DND-41 (cell line): ENCODE results near the gene MIPEP.

Experiments
- ATAC-seq: fragments of 200-7000 bp; cut with Tn5 transposase; 3 replicates; pipeline ENCODE4 v1.9.1; 2021; ENCODE audit warnings: low read depth; ENCODE audit not compliant: insufficient read depth
- DNase-seq: peaks from one replicate; pipeline ENCODE4 v3.0.0-alpha.2; 2020
- H2AFZ ChIP-seq: 2 replicates; pipeline ENCODE4 v1.6.0; 2012; ENCODE audit warnings: low read depth, low read length
- H3K27ac ChIP-seq: 2 replicates; pipeline ENCODE4 v1.5.1; 2012; ENCODE audit warnings: low read length, inconsistent platforms
- H3K27me3 ChIP-seq: fragments of 200-600 bp; sonication (generic); 2 replicates; pipeline ENCODE4 v1.6.0; 2012; ENCODE audit warnings: low read length, mild to moderate bottlenecking, inconsistent platforms; ENCODE audit not compliant: insufficient read depth, poor library complexity
- H3K36me3 ChIP-seq: 2 replicates; pipeline ENCODE4 v1.5.1; 2012; ENCODE audit warnings: low read length, inconsistent platforms; ENCODE audit not compliant: insufficient read depth
- H3K4me1 ChIP-seq: 2 replicates; pipeline ENCODE4 v1.5.1; 2012; ENCODE audit warnings: mild to moderate bottlenecking, low read length; ENCODE audit not compliant: insufficient read depth
- H3K4me2 ChIP-seq: 2 replicates; pipeline ENCODE4 v1.6.0; 2012; ENCODE audit warnings: mild to moderate bottlenecking, moderate library complexity, low read length, inconsistent platforms; ENCODE audit not compliant: insufficient read depth
- H3K4me3 ChIP-seq, 2 experiments: fragments of 200-600 bp in 1 of 2; shearing (Covaris generic) in 1 of 2; 2 replicates each; pipeline ENCODE4 v1.5.1; 2012 to 2016; ENCODE audit warnings: inconsistent platforms in 2 of 2, low read length in 2 of 2, mild to moderate bottlenecking in 2 of 2, low read depth in 1 of 2, moderate library complexity in 1 of 2
- H3K79me2 ChIP-seq: 2 replicates; pipeline ENCODE4 v1.6.0; 2012; ENCODE audit warnings: low read length, inconsistent platforms; ENCODE audit not compliant: insufficient read depth
- H3K9ac ChIP-seq: 2 replicates; pipeline ENCODE4 v1.6.0; 2012; ENCODE audit warnings: low read depth, mild to moderate bottlenecking, inconsistent platforms, low read length, moderate library complexity
- H3K9me3 ChIP-seq: 2 replicates; pipeline ENCODE4 v1.5.1; 2012; ENCODE audit warnings: low read length, moderate library complexity, mild to moderate bottlenecking, inconsistent platforms; ENCODE audit not compliant: insufficient read depth, severe bottlenecking
- H4K20me1 ChIP-seq: 2 replicates; pipeline ENCODE4 v1.6.0; 2012; ENCODE audit warnings: low read length; ENCODE audit not compliant: insufficient read depth
- CTCF ChIP-seq: IDR thresholded peaks from 2 replicates; pipeline ENCODE4 v1.5.1; 2012; ENCODE audit warnings: borderline replicate concordance, low read length, moderate library complexity, mild to moderate bottlenecking; ENCODE audit not compliant: poor library complexity, severe bottlenecking; ENCODE audit errors: extremely low read depth
- EZH2 ChIP-seq: IDR thresholded peaks from 3 replicates; pipeline ENCODE4 v1.6.1; 2012; ENCODE audit warnings: borderline replicate concordance, low read depth, mild to moderate bottlenecking, moderate library complexity, low read length, inconsistent platforms; ENCODE audit not compliant: severe bottlenecking

MIPEP gene

GRCh38 chr13:23793711-23794110 lies 95.5 kb downstream of the MIPEP start:
- H2AFZ ChIP-seq, result no peak overlapping the region

GRCh38 chr13:23792680-23793079 lies 96.5 kb downstream of the MIPEP start:
- no peaks in the 10 kb centered on the region for H3K79me2 ChIP-seq
- TF ChIP-seq EZH2, result no peak
- TF ChIP-seq CTCF, result no peak
- DNase-seq (no peak), ATAC-seq (no peak)
- H3K27me3 ChIP-seq, result no peaks in the 10 kb centered on the region
- H3K9me3 ChIP-seq, result no peaks in the 10 kb centered on the region
- H3K27ac ChIP-seq, result no peak overlapping the region
- H2AFZ ChIP-seq, result no peak overlapping the region
- no peak overlapping the region for H3K4me2 ChIP-seq
- H3K4me1 ChIP-seq, result no peaks in the 10 kb centered on the region
- H3K9ac ChIP-seq, result no peak overlapping the region
- no peak overlapping the region for H3K4me3 ChIP-seq
- no peaks in the 10 kb centered on the region for H4K20me1 ChIP-seq
- no peaks in the 10 kb centered on the region for H3K36me3 ChIP-seq

More at GRCh38 chr13:23793711-23794110, 95.5 kb downstream of the MIPEP start:
- no peaks in the 10 kb centered on the region for H4K20me1 ChIP-seq
- no peaks in the 10 kb centered on the region for H3K4me1 ChIP-seq
- ATAC-seq, result no peak
- H3K36me3 ChIP-seq, result peaks cover 6% of the 10 kb centered on the region; the same call in 1 of the 2 replicates
- H3K4me3 ChIP-seq, result no peak overlapping the region
- no peak overlapping the region for H3K4me2 ChIP-seq
- no peak for DNase-seq
- H3K9ac ChIP-seq, result no peak overlapping the region
- TF ChIP-seq CTCF (no peak), EZH2 (no peak)
- H3K79me2 ChIP-seq, result no peaks in the 10 kb centered on the region
- H3K27ac ChIP-seq, result no peak overlapping the region
- H3K27me3 ChIP-seq, result no peaks in the 10 kb centered on the region
- peaks cover 3% of the 10 kb centered on the region for H3K9me3 ChIP-seq

GRCh38 chr13:23790577-23791170 lies 98.5 kb downstream of the MIPEP start:
- Histone ChIP-seq H3K27me3 (no peaks in the 10 kb centered on the region), H3K9me3 (no peaks in the 10 kb centered on the region), H2AFZ (no peak overlapping the region), H3K4me2 (no peak overlapping the region), H3K36me3 (no peaks in the 10 kb centered on the region), H4K20me1 (no peaks in the 10 kb centered on the region), H3K4me3 (no peak overlapping the region), H3K79me2 (no peaks in the 10 kb centered on the region), H3K4me1 (no peaks in the 10 kb centered on the region), H3K27ac (no peak overlapping the region), H3K9ac (no peak overlapping the region)
- TF ChIP-seq CTCF, result no peak
- no peak for TF ChIP-seq EZH2
- no peak for ATAC-seq
- DNase-seq, result no peak
